ENCODE results near the gene ADAM19.
A peak's percentile ranks its signal among the peaks of the same experiment; 100 is the strongest.

DNA sequence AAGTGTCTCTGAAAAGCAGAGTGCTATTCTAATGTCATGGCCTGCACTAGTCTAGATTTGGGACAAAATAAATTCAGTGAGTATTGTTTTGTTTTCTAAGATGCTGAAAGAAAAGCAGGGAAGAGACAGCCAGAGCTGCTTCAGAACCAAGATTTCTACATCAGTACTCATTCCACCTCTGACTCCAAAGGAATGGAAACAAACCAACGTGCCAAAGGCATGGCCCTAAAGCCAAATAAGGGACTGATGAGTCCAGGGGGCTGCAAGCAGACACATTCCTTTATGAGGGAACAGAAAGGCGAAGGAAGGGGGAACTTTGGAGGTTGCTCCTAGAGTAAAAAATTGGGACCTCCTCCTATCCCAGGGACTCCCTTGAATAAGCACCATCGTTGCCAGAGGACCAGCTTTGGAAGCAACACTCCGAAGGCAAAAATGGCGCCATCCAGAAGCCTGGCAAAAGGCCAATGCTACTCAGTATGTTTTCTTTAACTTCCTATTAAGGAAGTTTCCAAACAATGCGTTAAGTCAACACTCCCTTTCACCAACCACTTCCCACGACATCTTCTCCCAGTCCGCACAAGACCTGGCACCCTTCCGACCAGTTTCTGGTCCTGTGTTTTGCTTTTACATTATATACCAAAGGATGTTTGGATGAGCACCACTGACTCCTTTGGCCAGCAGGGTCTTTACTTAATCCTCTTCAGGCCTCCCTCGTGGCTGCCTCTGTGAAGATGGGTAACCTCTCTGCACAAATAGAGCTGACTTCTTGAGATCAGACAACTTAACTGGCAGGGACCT, 31.6 kb downstream of the ADAM19 start:
- TF ChIP-seq, protein P1, sequence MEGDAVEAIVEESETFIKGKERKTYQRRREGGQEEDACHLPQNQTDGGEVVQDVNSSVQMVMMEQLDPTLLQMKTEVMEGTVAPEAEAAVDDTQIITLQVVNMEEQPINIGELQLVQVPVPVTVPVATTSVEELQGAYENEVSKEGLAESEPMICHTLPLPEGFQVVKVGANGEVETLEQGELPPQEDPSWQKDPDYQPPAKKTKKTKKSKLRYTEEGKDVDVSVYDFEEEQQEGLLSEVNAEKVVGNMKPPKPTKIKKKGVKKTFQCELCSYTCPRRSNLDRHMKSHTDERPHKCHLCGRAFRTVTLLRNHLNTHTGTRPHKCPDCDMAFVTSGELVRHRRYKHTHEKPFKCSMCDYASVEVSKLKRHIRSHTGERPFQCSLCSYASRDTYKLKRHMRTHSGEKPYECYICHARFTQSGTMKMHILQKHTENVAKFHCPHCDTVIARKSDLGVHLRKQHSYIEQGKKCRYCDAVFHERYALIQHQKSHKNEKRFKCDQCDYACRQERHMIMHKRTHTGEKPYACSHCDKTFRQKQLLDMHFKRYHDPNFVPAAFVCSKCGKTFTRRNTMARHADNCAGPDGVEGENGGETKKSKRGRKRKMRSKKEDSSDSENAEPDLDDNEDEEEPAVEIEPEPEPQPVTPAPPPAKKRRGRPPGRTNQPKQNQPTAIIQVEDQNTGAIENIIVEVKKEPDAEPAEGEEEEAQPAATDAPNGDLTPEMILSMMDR (IDR thresholded peaks at IDR 0.05) = no peak
- TF ChIP-seq POLR2AphosphoS5 (IDR thresholded peaks at IDR 0.05) (peak in 1 of 3 donors; percentile 55), POLR2A (IDR thresholded peaks at IDR 0.05) (no peak)
